GM12878 (cell line): ENCODE measurements around the gene MAZ. TPM values are rescaled to one million over a fixed set of nuclear protein-coding genes. Genes with fewer than 3 reads are reported as not detected.

Source experiments
- ATF7 ChIP-seq: fragments of 450-650 bp; IDR thresholded peaks from 2 replicates; pipeline ENCODE4 v1.6.1; 2016; ENCODE audit warnings: low read depth, mild to moderate bottlenecking
- BCL3 ChIP-seq: IDR thresholded peaks from 2 replicates; pipeline ENCODE4 v1.6.1; 2011; ENCODE audit warnings: borderline replicate concordance, low read depth, mild to moderate bottlenecking, moderate library complexity, low read length; ENCODE audit not compliant: insufficient read depth, poor library complexity, severe bottlenecking
- CBFB ChIP-seq: IDR thresholded peaks from 2 replicates; pipeline ENCODE4 v1.6.1; 2016; ENCODE audit warnings: antibody characterized with exemption, low read depth
- CHD4 ChIP-seq: fragments of 200-600 bp; sonication (generic); IDR thresholded peaks from 2 replicates; pipeline ENCODE4 v1.6.1; 2016; ENCODE audit warnings: mild to moderate bottlenecking
- DPF2 ChIP-seq: fragments of 450-650 bp; IDR thresholded peaks from 2 replicates; pipeline ENCODE4 v1.6.1; 2017; ENCODE audit warnings: mild to moderate bottlenecking
- IKZF1 ChIP-seq: fragments of 450-650 bp; conservative IDR thresholded peaks from 2 replicates; pipeline ENCODE4 v1.6.1; 2017; ENCODE audit warnings: antibody characterized with exemption, mild to moderate bottlenecking
- IKZF2 ChIP-seq, 2 experiments: fragments of 450-650 bp; IDR thresholded peaks; 2 replicates each; pipeline ENCODE4 v1.6.1; 2017; ENCODE audit warnings: mild to moderate bottlenecking in 2 of 2, moderate library complexity in 2 of 2
- NR2C2 ChIP-seq: IDR thresholded peaks from 2 replicates; pipeline ENCODE4 v1.6.1; 2011; ENCODE audit warnings: borderline replicate concordance, low read depth; ENCODE audit not compliant: control insufficient read depth, insufficient read length
- PAX5 ChIP-seq: IDR thresholded peaks from 2 replicates; pipeline ENCODE4 v1.6.1; 2011; ENCODE audit warnings: low read depth, low read length, borderline replicate concordance
- PBX3 ChIP-seq: IDR thresholded peaks from 2 replicates; pipeline ENCODE4 v1.6.1; 2011; ENCODE audit warnings: mild to moderate bottlenecking, low read depth, low read length, moderate library complexity; ENCODE audit not compliant: insufficient replicate concordance
- PRDM15 ChIP-seq: fragments of 450-650 bp; formaldehyde crosslinking; IDR thresholded peaks from 2 replicates; pipeline ENCODE4 v1.4.0; 2020; ENCODE audit warnings: mild to moderate bottlenecking, moderate library complexity
- RFX5 ChIP-seq: IDR thresholded peaks from 2 replicates; pipeline ENCODE4 v1.6.1; 2011; ENCODE audit warnings: low read depth, low read length, improper control_type of control experiment
- SMAD1 ChIP-seq: fragments of 450-650 bp; IDR thresholded peaks from 2 replicates; pipeline ENCODE4 v1.6.1; 2018; ENCODE audit warnings: mild to moderate bottlenecking, low read depth; ENCODE audit not compliant: partially characterized antibody
- STAT1 ChIP-seq: fragments of 450-650 bp; conservative IDR thresholded peaks from 2 replicates; pipeline ENCODE4 v1.6.1; 2014; ENCODE audit warnings: antibody characterized with exemption, mild to moderate bottlenecking
- SUPT20H ChIP-seq: IDR thresholded peaks from 2 replicates; pipeline ENCODE4 v1.6.1; 2011; ENCODE audit warnings: low read depth, mild to moderate bottlenecking, low read length, moderate library complexity, borderline replicate concordance; ENCODE audit not compliant: control insufficient read depth
- SUZ12 ChIP-seq: fragments of 200-600 bp; sonication (generic); IDR thresholded peaks from one replicate; pipeline ENCODE4 v1.6.1; 2018; ENCODE audit warnings: antibody characterized with exemption, mild to moderate bottlenecking; ENCODE audit not compliant: unreplicated experiment
- TAF1 ChIP-seq: IDR thresholded peaks from 2 replicates; pipeline ENCODE4 v1.6.1; 2011; ENCODE audit warnings: mild to moderate bottlenecking, low read depth, low read length, borderline replicate concordance
- TCF3 ChIP-seq: IDR thresholded peaks from 2 replicates; pipeline ENCODE4 v1.6.1; 2012; ENCODE audit warnings: low read depth, mild to moderate bottlenecking, low read length, borderline replicate concordance; ENCODE audit not compliant: insufficient read depth
- USF1 ChIP-seq: IDR thresholded peaks from 2 replicates; pipeline ENCODE4 v1.6.1; 2011; ENCODE audit warnings: borderline replicate concordance, low read depth, mild to moderate bottlenecking, moderate library complexity, mixed read lengths, low read length; ENCODE audit not compliant: insufficient read depth; ENCODE audit errors: extremely low read length
- polyA plus RNA-seq, 11 experiments: library from polyadenylated mRNA; depleted of rRNA in 4 of 11; unstranded in 6 of 11; stranded (reverse) in 5 of 11; fragments of >200 nt; fragmentation: Nextera tagmentation in 4 of 11; fragmentation: Illumina TruSeq in 1 of 11; extraction: Ambion mirVana in 4 of 11; extraction: Trizol in 1 of 11; gene quantifications; 1 replicate in 1 of 11; 2 replicates in 10 of 11; pipeline versions ENCODE4 v1.2.1 to v1.2.3, GENCODE V29; 2011 to 2016; ENCODE audit warnings: inconsistent platforms in 2 of 11, missing spikeins in 2 of 11, low read depth in 1 of 11
- total RNA-seq, 4 experiments: library from RNA; depleted of rRNA in 3 of 4; stranded (reverse); fragments of >200 nt in 3 of 4; fragmentation: Illumina TruSeq in 1 of 4; extraction: Trizol in 1 of 4; gene quantifications; 2 replicates each; pipeline versions ENCODE4 v1.2.1 to v1.2.3, GENCODE V29; 2013 to 2021

The MAZ gene
- total and polyA plus RNA-seq, 10 of the 15 experiments (the other 5 are each of a cell fraction or from before 2014, with no cell fraction given) = 23.9 to 309 (median 116) TPM

GRCh38 chr16:29815793-29816693 is 9.7 kb downstream of the MAZ start, which contains the start of gene PAGR1 (continued):
- no peak for TF ChIP-seq NR2C2
- no peak for TF ChIP-seq PBX3
- TF ChIP-seq SUZ12 = no peak
- TF ChIP-seq RFX5 = 0 out of 2 replicates have a peak, but pooled peaks have one; percentile 31
- no peak for TF ChIP-seq USF1
- TF ChIP-seq PAX5 = peak; percentile 74
- TF ChIP-seq SUPT20H = no peak
- TF ChIP-seq SMAD1 = peak; percentile 57
- TF ChIP-seq BCL3 = no peak
- TF ChIP-seq TAF1 = peak; percentile 90
- TF ChIP-seq CHD4 = no peak
- peak; percentile 72; the same call in 1 of the 2 replicates for TF ChIP-seq DPF2
- peak; percentile 99 for TF ChIP-seq IKZF1
- no peak for TF ChIP-seq PRDM15 (CRISPR knock-in tag)
- TF ChIP-seq STAT1 = peak; percentile 92; the same call in 1 of the 2 replicates
- TF ChIP-seq TCF3 = 0 out of 2 replicates have a peak, but pooled peaks have one; percentile 52
- peak in 1 of 2 experiments; percentile 63; a peak in 2 of 4 replicates for TF ChIP-seq IKZF2 (IDR thresholded peaks at IDR 0.05)
- peak; percentile 66; the same call in 1 of the 2 replicates for TF ChIP-seq CBFB
- peak; percentile 46; the same call in 1 of the 2 replicates for TF ChIP-seq ATF7
